GM19328 (cell line): ENCODE measurements around the gene CDH11.

Experiments used
- ATAC-seq: cut with Tn5 transposase; IDR thresholded peaks from one replicate; pipeline ENCODE4 v1.9.1; 2021; ENCODE audit warnings: mild to moderate bottlenecking, moderate library complexity; ENCODE audit not compliant: unreplicated experiment

The CDH11 gene

DNA sequence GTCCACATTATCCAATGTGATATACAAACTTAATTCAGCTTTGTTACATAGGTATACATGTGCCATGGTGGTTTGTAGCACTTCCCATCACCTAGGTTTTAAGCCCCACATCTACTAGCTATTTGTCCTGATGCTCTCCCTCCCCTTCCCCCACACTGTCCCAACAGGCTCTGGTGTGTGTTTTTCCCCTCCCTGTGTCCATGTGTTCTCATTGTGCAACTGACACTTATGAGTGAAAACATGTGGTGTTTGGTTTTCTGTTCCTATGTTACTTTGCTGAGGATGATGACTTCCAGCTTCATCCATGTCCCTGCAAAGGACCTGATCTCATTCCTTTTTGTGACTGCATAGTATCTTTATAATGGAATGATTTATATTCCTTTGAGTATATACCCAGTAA lies 196.7 kb downstream of the CDH11 start:
- no peak for ATAC-seq

- no peak for ATAC-seq
Observed at GRCh38 chr16:64924086-64924485, 197.8 kb downstream of the CDH11 start.

GRCh38 chr16:64919929-64920607 lies 201.8 kb downstream of the CDH11 start:
- ATAC-seq: no peak

DNA sequence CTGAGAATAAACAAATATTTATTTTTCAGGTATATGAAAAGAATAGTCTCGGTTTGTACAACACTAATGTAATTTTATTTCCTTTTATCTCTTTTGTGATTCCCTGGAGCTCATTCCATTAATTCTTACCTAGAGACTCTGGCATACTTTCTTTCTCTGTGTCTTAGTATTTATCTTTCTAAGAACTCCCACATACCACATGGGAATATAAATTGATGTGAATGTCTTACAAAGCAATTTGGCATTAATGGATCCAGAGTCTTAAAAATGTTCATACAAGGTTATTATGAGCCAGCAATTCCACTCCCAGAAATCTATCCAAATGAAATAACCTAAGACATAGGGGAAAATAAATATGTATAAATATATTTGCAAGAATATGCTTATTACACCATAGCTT lies 202.7 kb downstream of the CDH11 start:
- ATAC-seq: no peak

DNA sequence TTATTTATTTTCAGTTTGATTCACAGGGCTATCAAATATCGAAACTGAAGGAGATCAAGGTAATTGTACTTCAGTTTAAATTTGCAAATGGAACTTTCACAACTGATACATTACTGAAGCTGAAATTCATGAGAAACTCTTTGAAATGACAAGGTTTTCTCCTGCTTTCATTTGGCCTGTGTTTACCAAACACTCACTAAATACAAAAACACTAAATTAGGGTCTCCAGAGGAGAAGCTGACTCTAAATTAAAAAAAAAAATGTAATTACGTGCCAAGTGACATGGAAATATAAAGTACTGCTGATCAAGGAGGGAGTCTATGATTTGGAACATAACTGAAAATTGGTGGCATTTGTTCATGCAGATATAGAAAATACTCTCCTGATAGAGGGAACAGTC lies 205.8 kb downstream of the CDH11 start:
- no peak for ATAC-seq

DNA sequence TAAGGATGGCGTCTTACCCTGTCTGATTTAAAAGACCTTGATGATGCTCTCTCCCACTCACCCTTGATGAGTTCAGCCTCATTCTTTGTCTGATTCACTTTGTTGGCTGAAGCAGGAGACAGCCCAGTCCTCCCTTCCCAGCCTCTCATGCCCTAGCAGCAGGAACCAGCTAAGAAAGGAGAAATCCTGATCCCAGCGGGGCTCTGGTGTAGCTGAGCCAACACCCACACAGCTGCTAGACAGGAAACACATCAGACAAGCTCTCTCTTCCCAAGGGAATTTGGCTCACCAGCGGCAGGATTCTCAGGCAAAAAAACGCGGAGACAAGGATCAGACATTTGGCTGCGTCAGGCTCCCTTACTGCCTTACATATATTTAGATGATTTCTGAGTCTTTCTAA lies 211.5 kb downstream of the CDH11 start:
- no peak for ATAC-seq

- no peak for ATAC-seq
Observed at GRCh38 chr16:64907844-64908243, 214.0 kb downstream of the CDH11 start.

DNA sequence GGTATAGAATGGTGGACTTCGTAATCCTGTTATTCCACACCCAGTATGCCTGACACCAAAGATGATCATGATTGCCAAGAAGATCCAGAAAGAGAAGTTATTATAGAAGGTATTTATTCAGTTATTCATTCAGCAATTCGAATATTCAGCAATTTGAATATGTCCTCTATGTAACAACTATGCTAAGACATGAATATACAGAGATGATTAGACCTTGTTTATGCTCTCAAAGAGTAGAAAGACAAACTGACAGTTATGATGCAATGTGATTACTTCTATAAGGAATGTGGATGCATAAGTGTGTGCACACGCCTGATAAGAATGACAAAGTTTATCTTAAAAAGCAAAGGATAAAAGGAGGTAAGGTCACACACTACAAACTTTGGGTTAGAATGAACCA lies 218.1 kb downstream of the CDH11 start:
- ATAC-seq: no peak

DNA sequence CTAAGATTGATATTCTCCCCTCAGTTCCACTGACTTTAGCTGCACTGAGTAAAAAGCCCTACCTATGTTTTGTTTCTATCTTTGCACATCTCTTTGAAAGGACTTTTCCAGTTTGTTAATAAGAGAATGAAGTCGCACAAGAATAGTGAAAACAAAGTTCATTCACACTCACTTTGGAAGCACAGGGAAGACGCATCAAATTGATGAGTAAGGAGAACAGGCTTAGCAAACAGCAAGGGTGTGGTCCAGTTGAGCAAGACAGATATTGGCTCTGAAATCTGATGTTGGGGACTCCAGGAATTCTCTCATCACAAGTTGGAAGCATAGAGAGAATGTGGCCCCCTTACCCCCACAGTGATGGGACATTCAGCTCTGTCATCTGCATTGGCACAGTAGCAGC lies 221.3 kb downstream of the CDH11 start:
- ATAC-seq: no peak

GRCh38 chr16:64900019-64900418 lies 221.8 kb downstream of the CDH11 start:
- no peak for ATAC-seq

DNA sequence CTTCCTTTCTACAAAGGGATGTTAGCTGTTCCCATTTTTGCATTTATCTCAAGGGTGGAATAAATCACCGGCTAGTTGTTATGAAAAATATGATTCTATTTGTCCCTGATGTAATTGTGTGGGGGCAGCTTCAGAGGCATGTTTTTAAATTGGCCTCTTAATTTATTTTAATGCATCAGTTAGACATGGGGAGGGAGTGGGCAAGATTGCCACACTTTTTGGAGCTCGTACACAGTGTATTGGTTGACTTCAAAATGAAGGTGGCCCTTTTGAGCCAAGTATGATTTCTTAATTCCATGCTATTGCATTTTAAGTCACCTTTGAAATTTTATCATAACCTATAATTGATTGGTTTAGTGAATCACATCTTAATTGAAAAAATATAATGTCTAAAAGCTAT lies 223.7 kb downstream of the CDH11 start:
- no peak for ATAC-seq
